SK-N-SH treated with all-trans-retinoic acid at 6 μM for 48 hours (cell line): Measurements from ENCODE around the gene DUSP3.
A peak's percentile ranks its signal among the peaks of the same experiment; 100 is the strongest.

ENCODE experiments used
- ATAC-seq: fragments of 200-7000 bp; cut with Tn5 transposase; 3 replicates; pipeline ENCODE4 v1.9.1; 2020; ENCODE audit warnings: mild to moderate bottlenecking, moderate library complexity
- ARNTL ChIP-seq: fragments of 450-650 bp; formaldehyde crosslinking; IDR thresholded peaks from 2 replicates; pipeline ENCODE4 v1.5.0; 2020; ENCODE audit warnings: low read depth, mild to moderate bottlenecking, moderate library complexity, borderline replicate concordance
- BACH2 ChIP-seq: fragments of 250-450 bp; sonication (Bioruptor Pico); IDR thresholded peaks from 2 replicates; pipeline ENCODE4 v1.9.0; 2021; ENCODE audit warnings: mild to moderate bottlenecking, borderline replicate concordance
- CREB5 ChIP-seq: fragments of 250-450 bp; sonication (Bioruptor Pico); IDR thresholded peaks from 2 replicates; pipeline ENCODE4 v1.5.1; 2020; ENCODE audit warnings: low read depth, mild to moderate bottlenecking, moderate library complexity
- CSDC2 ChIP-seq: fragments of 250-450 bp; sonication (Bioruptor Pico); IDR thresholded peaks from 2 replicates; pipeline ENCODE4 v1.5.0; 2020; ENCODE audit warnings: mild to moderate bottlenecking, moderate library complexity
- CSRNP3 ChIP-seq: fragments of 250-450 bp; sonication (Bioruptor Pico); IDR thresholded peaks from 2 replicates; pipeline ENCODE4 v1.5.1; 2021; ENCODE audit warnings: mild to moderate bottlenecking, moderate library complexity
- ESRRG ChIP-seq: fragments of 250-450 bp; sonication (Bioruptor Pico); IDR thresholded peaks from 2 replicates; pipeline ENCODE4 v1.6.1; 2021; ENCODE audit warnings: mild to moderate bottlenecking
- GLIS3 ChIP-seq: fragments of 250-450 bp; sonication (Bioruptor Pico); IDR thresholded peaks from 2 replicates; pipeline ENCODE4 v1.5.0; 2020; ENCODE audit warnings: mild to moderate bottlenecking, moderate library complexity
- ISL1 ChIP-seq: fragments of 250-450 bp; sonication (Bioruptor Pico); IDR thresholded peaks from 2 replicates; pipeline ENCODE4 v2.1.2; 2022; ENCODE audit warnings: mild to moderate bottlenecking, moderate library complexity
- OSR1 ChIP-seq: fragments of 250-450 bp; sonication (Bioruptor Pico); IDR thresholded peaks from 2 replicates; pipeline ENCODE4 v1.8.0; 2022; ENCODE audit warnings: moderate library complexity, mild to moderate bottlenecking, inconsistent platforms
- PATZ1 ChIP-seq: fragments of 250-450 bp; sonication (Bioruptor Pico); IDR thresholded peaks from 2 replicates; pipeline ENCODE4 v1.8.0; 2020; ENCODE audit warnings: mild to moderate bottlenecking, moderate library complexity, borderline replicate concordance
- POU6F1 ChIP-seq: fragments of 250-450 bp; sonication (Bioruptor Pico); IDR thresholded peaks from 2 replicates; pipeline ENCODE4 v1.8.0; 2021; ENCODE audit warnings: low read depth, mild to moderate bottlenecking, moderate library complexity, borderline replicate concordance
- PPARA ChIP-seq: fragments of 250-450 bp; sonication (Bioruptor Pico); IDR thresholded peaks from 2 replicates; pipeline ENCODE4 v1.5.0; 2020; ENCODE audit warnings: mild to moderate bottlenecking, borderline replicate concordance
- RARB ChIP-seq: fragments of 250-450 bp; sonication (Bioruptor Pico); IDR thresholded peaks from 2 replicates; pipeline ENCODE4 v1.8.0; 2021; ENCODE audit warnings: mild to moderate bottlenecking, moderate library complexity
- SNAI2 ChIP-seq: fragments of 250-450 bp; sonication (Bioruptor Pico); IDR thresholded peaks from 2 replicates; pipeline ENCODE4 v1.5.0; 2020; ENCODE audit warnings: mild to moderate bottlenecking, moderate library complexity
- TCF4 ChIP-seq: fragments of 250-450 bp; sonication (Bioruptor Pico); IDR thresholded peaks from 2 replicates; pipeline ENCODE4 v1.8.0; 2021; ENCODE audit warnings: mild to moderate bottlenecking, moderate library complexity, borderline replicate concordance
- TOX ChIP-seq: fragments of 250-450 bp; sonication (Bioruptor Pico); IDR thresholded peaks from 2 replicates; pipeline ENCODE4 v1.8.0; 2021; ENCODE audit warnings: mild to moderate bottlenecking, moderate library complexity, borderline replicate concordance
- TSHZ2 ChIP-seq: fragments of 250-450 bp; sonication (Bioruptor Pico); IDR thresholded peaks from 2 replicates; pipeline ENCODE4 v1.5.0; 2020; ENCODE audit warnings: mild to moderate bottlenecking, moderate library complexity
- ZC3H10 ChIP-seq: fragments of 250-450 bp; sonication (Bioruptor Pico); IDR thresholded peaks from 2 replicates; pipeline ENCODE4 v1.5.1; 2021; ENCODE audit warnings: mild to moderate bottlenecking, moderate library complexity
- ZFP3 ChIP-seq: fragments of 250-450 bp; sonication (Bioruptor Pico); IDR thresholded peaks from 2 replicates; pipeline ENCODE4 v1.5.0; 2020; ENCODE audit warnings: mild to moderate bottlenecking, moderate library complexity
- ZFP30 ChIP-seq: fragments of 450-650 bp; formaldehyde crosslinking; IDR thresholded peaks from 2 replicates; pipeline ENCODE4 v1.5.0; 2022; ENCODE audit warnings: mild to moderate bottlenecking, moderate library complexity
- ZNF565 ChIP-seq: fragments of 450-650 bp; formaldehyde crosslinking; conservative IDR thresholded peaks from 2 replicates; pipeline ENCODE4 v1.5.0; 2020; ENCODE audit warnings: low read depth, mild to moderate bottlenecking, moderate library complexity
- ZNF70 ChIP-seq: fragments of 450-650 bp; formaldehyde crosslinking; IDR thresholded peaks from 2 replicates; pipeline ENCODE4 v1.5.0; 2020; ENCODE audit warnings: mild to moderate bottlenecking, moderate library complexity
- ZNF8 ChIP-seq: fragments of 450-650 bp; formaldehyde crosslinking; IDR thresholded peaks from 2 replicates; pipeline ENCODE4 v1.5.0; 2020; ENCODE audit warnings: mild to moderate bottlenecking, moderate library complexity

Gene DUSP3

GRCh38 chr17:43753493-43754129, 25.2 kb downstream of the DUSP3 start:
- TF ChIP-seq BACH2 (no peak), ISL1 (CRISPR knock-in tag) (no peak), CSRNP3 (CRISPR knock-in tag) (no peak), TSHZ2 (CRISPR knock-in tag) (no peak), PPARA (CRISPR knock-in tag) (no peak), ZFP30 (no peak), GLIS3 (CRISPR knock-in tag) (no peak), ARNTL (CRISPR knock-in tag) (no peak), CSDC2 (no peak), CREB5 (CRISPR knock-in tag) (no peak), RARB (CRISPR knock-in tag) (no peak), ZNF70 (CRISPR knock-in tag) (no peak), ESRRG (CRISPR knock-in tag) (no peak), POU6F1 (CRISPR knock-in tag) (no peak), ZFP3 (CRISPR knock-in tag) (no peak), ZNF8 (no peak), TOX (no peak), OSR1 (CRISPR knock-in tag) (no peak), SNAI2 (CRISPR knock-in tag) (no peak), ZNF565 (CRISPR knock-in tag) (no peak)
- ATAC-seq, result peak; percentile 18; the same call in 1 of the 3 replicates

GRCh38 chr17:43750153-43750552, 28.6 kb downstream of the DUSP3 start:
- ATAC-seq, result no peak
- no peak for TF ChIP-seq ZNF70 (CRISPR knock-in tag)
- no peak for TF ChIP-seq PATZ1
- no peak for TF ChIP-seq TOX
- no peak for TF ChIP-seq ZC3H10 (CRISPR knock-in tag)
- no peak for TF ChIP-seq ESRRG (CRISPR knock-in tag)
- TF ChIP-seq CSDC2, result no peak
- no peak for TF ChIP-seq ISL1 (CRISPR knock-in tag)
- TF ChIP-seq ZNF565 (CRISPR knock-in tag), result no peak
- TF ChIP-seq PPARA (CRISPR knock-in tag), result no peak
- no peak for TF ChIP-seq SNAI2 (CRISPR knock-in tag)

- ATAC-seq, result no peak
- no peak for TF ChIP-seq CSDC2
- TF ChIP-seq ZNF8, result no peak
- TF ChIP-seq CREB5 (CRISPR knock-in tag), result no peak
- no peak for TF ChIP-seq ZNF70 (CRISPR knock-in tag)
- TF ChIP-seq BACH2, result no peak
- TF ChIP-seq TSHZ2 (CRISPR knock-in tag), result no peak
- TF ChIP-seq GLIS3 (CRISPR knock-in tag), result no peak
- no peak for TF ChIP-seq SNAI2 (CRISPR knock-in tag)
- TF ChIP-seq ZNF565 (CRISPR knock-in tag), result no peak
- TF ChIP-seq TCF4 (CRISPR knock-in tag), result no peak
- no peak for TF ChIP-seq ESRRG (CRISPR knock-in tag)
- no peak for TF ChIP-seq ISL1 (CRISPR knock-in tag)
- no peak for TF ChIP-seq ZC3H10 (CRISPR knock-in tag)
- TF ChIP-seq TOX, result no peak
Measured at GRCh38 chr17:43745541-43745940, 33.2 kb downstream of the DUSP3 start.
